Esophagus squamous epithelium (tissue), 5 donors: Measurements from ENCODE around the gene TAS1R2. TPM values are rescaled to one million over a fixed set of nuclear protein-coding genes. Genes with fewer than 3 reads are reported as not detected.

Experiments used
- DNase-seq: peaks from one replicate; lab custom pipeline; 2025; lab: John Stamatoyannopoulos, UW
- H3K27ac ChIP-seq, 4 donors: fragments of 200-600 bp; sonication (generic); one replicate each; pipeline ENCODE4 v1.5.1; 2016 to 2019; ENCODE audit warnings: mild to moderate bottlenecking in 1 of 4
- H3K27me3 ChIP-seq, 4 donors: fragments of 200-600 bp; sonication (generic); 1 replicate in 3 of 4; 2 replicates in 1 of 4; pipeline versions ENCODE4 v1.5.1 to v1.6.0; 2017 to 2021; ENCODE audit warnings: antibody characterized with exemption in 1 of 4
- H3K36me3 ChIP-seq, 3 donors: fragments of 200-600 bp; sonication (generic); one replicate each; pipeline ENCODE4 v1.5.1; 2016 to 2019
- H3K4me1 ChIP-seq, 3 donors: fragments of 200-600 bp; sonication (generic); one replicate each; pipeline ENCODE4 v1.5.1; 2017 to 2019
- H3K4me3 ChIP-seq, 4 donors: fragments of 200-600 bp; sonication (generic); 1 replicate in 3 of 4; 2 replicates in 1 of 4; pipeline ENCODE4 v1.5.1; 2016 to 2019; ENCODE audit warnings: mild to moderate bottlenecking in 2 of 4, moderate library complexity in 1 of 4
- H3K9me3 ChIP-seq, 3 donors: fragments of 200-600 bp; sonication (generic); one replicate each; pipeline ENCODE4 v1.5.1; 2016 to 2019
- POLR2A ChIP-seq, 4 donors: fragments of 450-650 bp; IDR thresholded peaks; one replicate each; pipeline ENCODE4 v1.6.1; 2017; ENCODE audit warnings: antibody characterized with exemption in 4 of 4, mild to moderate bottlenecking in 4 of 4, moderate library complexity in 3 of 4
- WGBS, 2 donors: methylation state at CpG; one replicate each; pipeline ENCODE4 v1.1.5; 2018; 5-methylcytosine and 5-hydroxymethylcytosine counted together
- intact Hi-C: fragments of 100-400 bp; cut with DNase I; formaldehyde crosslinking; loops from one replicate; pipeline ENCODE4 v1.15.0; 2022
- total RNA-seq, 4 donors: library from RNA; depleted of rRNA; stranded (reverse); fragments of >200 nt; gene quantifications; one replicate each; pipeline ENCODE4 v1.1.0, GENCODE V29; 2016
- TF ChIP-seq, protein P1 (sequence below), 6 experiments: fragments of 450-650 bp in 4 of 6; fragments of 200-600 bp in 2 of 6; sonication (generic) in 2 of 6; IDR thresholded peaks; one replicate each; pipeline ENCODE4 v1.5.1; 2016 to 2019; ENCODE audit warnings: antibody characterized with exemption in 6 of 6, mild to moderate bottlenecking in 4 of 6, moderate library complexity in 4 of 6
- donor health status: DM: yes; HTN: yes; CAD: no.

Gene TAS1R2
- total RNA-seq, 4 donors from 2014 or later = not detected

DNA sequence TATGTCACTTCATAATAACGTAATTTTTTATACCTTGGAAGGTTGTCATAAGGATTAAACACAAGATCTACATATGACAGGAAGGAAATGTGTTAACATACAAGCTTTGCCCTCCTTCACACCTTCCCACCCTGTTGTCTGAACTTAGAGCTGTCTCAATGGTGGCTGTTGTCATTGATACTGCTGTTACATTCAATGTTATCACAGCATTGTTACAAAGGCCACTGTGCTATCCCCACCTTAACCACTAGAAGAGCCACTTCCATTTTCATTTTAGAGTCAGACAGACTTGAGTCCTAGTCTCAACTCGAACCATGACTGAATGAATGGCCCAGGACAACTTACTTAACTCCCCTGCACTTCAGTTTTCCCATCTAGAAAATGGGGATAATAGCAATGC lies 31.2 kb downstream of the TAS1R2 start:
- Histone ChIP-seq H3K36me3 (no peaks in the 10 kb centered on the region), H3K27me3 (peaks cover 0 to 44% (median 0%) of the 10 kb centered on the region in 4 donors), H3K4me3 (no peak overlapping the region), H3K4me1 (no peaks in the 10 kb centered on the region), H3K9me3 (peaks cover 0 to 10% (median 0%) of the 10 kb centered on the region in 3 donors), H3K27ac (no peak overlapping the region)
- 34 to 49% methylated on average over 2 of the region's 2 CpGs for WGBS, 2 donors
- no peak for DNase-seq
- TF ChIP-seq POLR2A (IDR thresholded peaks at IDR 0.05) = no peak
- TF ChIP-seq, protein P1, sequence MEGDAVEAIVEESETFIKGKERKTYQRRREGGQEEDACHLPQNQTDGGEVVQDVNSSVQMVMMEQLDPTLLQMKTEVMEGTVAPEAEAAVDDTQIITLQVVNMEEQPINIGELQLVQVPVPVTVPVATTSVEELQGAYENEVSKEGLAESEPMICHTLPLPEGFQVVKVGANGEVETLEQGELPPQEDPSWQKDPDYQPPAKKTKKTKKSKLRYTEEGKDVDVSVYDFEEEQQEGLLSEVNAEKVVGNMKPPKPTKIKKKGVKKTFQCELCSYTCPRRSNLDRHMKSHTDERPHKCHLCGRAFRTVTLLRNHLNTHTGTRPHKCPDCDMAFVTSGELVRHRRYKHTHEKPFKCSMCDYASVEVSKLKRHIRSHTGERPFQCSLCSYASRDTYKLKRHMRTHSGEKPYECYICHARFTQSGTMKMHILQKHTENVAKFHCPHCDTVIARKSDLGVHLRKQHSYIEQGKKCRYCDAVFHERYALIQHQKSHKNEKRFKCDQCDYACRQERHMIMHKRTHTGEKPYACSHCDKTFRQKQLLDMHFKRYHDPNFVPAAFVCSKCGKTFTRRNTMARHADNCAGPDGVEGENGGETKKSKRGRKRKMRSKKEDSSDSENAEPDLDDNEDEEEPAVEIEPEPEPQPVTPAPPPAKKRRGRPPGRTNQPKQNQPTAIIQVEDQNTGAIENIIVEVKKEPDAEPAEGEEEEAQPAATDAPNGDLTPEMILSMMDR (IDR thresholded peaks at IDR 0.05) = peak in 1 of 6 experiments; percentile 9
- intact Hi-C loops = no loop called here

DNA sequence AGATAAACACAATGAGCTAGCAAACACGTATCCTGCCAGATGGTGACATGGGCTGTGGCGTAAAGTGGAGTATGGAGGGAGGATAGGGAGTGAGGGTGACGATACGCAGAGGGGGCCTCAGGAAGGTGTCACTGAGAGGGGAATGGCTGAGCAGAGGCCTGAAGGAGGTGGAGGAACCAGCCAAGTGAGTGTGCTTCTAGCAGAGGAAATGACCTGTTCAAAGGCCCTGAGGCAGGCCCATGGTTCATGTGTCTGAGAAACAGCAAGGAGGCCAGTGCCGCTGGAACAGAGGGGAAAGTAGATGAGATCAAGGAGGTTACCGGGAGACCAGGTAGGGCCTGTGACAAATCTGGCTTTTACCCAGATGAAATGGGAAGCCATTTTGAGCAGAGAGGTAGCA lies 36.0 kb downstream of the TAS1R2 start:
- Histone ChIP-seq H3K36me3 (no peaks in the 10 kb centered on the region), H3K9me3 (no peaks in the 10 kb centered on the region), H3K27me3 (peaks cover 0 to 51% (median 2%) of the 10 kb centered on the region in 4 donors), H3K27ac (no peak overlapping the region), H3K4me3 (no peak overlapping the region), H3K4me1 (peaks cover 0 to 5% (median 0%) of the 10 kb centered on the region in 3 donors)
- no peak for DNase-seq
- intact Hi-C loops = loop anchor here (5.0 kb wide), 1 partner anchor 226 kb away; no protein-coding TSS in a partner anchor
- WGBS, 2 donors = 87 to 88% methylated on average over 6 of the region's 6 CpGs
- no peak for TF ChIP-seq POLR2A (IDR thresholded peaks at IDR 0.05)
- TF ChIP-seq, protein P1 (IDR thresholded peaks at IDR 0.05) = no peak

DNA sequence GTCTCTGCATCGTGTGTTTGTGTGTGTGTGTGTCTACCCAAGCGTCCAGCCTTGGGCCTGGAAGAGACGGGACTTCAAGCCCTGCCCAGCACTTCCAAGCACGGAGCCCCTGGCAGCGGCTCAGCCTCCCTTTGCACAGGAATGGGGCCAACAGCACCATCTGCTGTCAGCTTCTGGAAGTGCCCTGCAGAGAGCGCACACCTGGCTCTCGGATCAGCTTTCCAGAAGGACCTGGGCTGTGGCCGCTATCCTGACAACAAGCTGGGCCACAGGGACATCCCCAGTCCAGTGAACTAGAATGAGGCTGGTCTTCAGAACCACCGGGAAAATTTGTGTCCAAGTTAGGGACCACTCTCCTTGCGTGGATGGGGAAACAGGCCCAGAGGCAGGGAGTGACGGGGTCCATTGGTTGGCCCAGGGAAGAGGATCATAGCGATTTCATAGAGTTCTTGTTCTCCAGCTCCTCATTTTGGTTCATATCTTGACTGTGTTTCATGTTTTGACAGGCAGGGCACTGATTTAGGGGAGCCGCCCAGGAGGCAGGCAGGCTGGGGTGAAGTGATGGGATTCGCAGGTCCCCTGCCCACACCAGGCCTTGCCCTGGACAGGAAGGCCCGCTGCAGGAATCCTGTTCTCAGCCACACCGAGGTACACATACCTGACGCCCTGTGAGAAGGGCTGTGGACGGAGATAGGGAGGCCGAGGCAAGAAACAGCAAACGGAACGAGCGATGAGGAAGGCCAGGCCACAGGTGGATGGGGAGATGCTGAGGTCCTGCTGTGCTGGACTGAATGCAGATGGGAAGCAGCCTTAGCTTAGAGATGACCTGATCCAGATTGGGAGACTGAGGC lies 38.4 kb downstream of the TAS1R2 start:
- no peak for DNase-seq
- intact Hi-C loops = loop anchor here (5.0 kb wide), 1 partner anchor 224 kb away; no protein-coding TSS in a partner anchor
- Histone ChIP-seq H3K4me1 (peaks cover 0 to 5% (median 0%) of the 10 kb centered on the region in 3 donors), H3K4me3 (no peak overlapping the region), H3K9me3 (no peaks in the 10 kb centered on the region), H3K27me3 (peaks cover 0 to 58% (median 2%) of the 10 kb centered on the region in 4 donors), H3K36me3 (no peaks in the 10 kb centered on the region), H3K27ac (no peak overlapping the region)
- 43 to 65% methylated on average over 11 to 14 of the region's 22 CpGs for WGBS, 2 donors
- TF ChIP-seq, protein P1 (IDR thresholded peaks at IDR 0.05) = peak; percentile 46 to 89 (median 86)
- TF ChIP-seq POLR2A (IDR thresholded peaks at IDR 0.05) = no peak

DNA sequence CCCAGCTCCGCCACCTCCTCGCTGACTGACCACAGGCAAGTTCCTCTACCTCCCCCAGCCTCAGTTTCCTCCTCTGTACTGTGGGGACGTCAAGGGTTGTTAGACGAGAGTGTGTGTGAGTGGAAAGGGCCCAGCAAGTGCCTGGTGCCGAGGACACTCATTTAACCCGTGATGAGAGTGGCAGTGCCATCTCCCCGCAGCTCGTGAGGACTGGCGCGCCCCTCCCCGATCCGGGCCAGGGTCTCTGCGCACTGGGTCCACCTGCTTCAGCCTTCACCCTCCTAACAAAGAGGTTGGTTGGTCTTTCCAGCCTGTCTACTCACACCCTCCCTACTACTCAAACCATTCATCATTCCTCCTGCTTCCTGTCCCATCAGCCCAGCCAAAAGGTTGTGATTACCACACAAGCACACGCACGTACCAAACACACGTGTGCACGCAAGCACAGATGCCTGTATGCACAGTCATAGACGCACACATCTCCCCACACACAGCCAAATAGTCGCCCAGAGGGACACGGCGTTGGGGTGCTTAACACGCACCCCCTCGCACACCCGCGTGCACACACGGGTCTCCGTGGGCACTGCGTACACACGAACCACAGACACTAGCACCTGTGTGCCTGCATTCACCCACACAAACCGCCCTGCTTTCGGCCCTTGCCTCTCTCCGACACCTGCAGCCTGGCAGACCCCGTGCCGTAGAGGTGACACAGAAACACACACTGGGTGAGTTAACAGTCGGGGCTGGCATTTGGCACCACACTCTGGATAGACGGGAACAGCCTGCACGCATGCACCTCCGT lies 39.3 kb downstream of the TAS1R2 start:
- Histone ChIP-seq H3K27me3 (peaks cover 0 to 64% (median 2%) of the 10 kb centered on the region in 4 donors), H3K4me1 (peaks cover 0 to 5% (median 0%) of the 10 kb centered on the region in 3 donors), H3K9me3 (no peaks in the 10 kb centered on the region), H3K4me3 (no peak overlapping the region), H3K27ac (no peak overlapping the region), H3K36me3 (no peaks in the 10 kb centered on the region)
- TF ChIP-seq, protein P1 (IDR thresholded peaks at IDR 0.05) = no peak
- TF ChIP-seq POLR2A (IDR thresholded peaks at IDR 0.05) = no peak
- 59 to 66% methylated on average over 26 to 31 of the region's 38 CpGs for WGBS, 2 donors
- intact Hi-C loops = loop anchor here (5.0 kb wide), 1 partner anchor 223 kb away; no protein-coding TSS in a partner anchor
- DNase-seq = no peak
